EL (cell line): ENCODE measurements around the gene CCDC154.

Experiments used
- DNase-seq: peaks from one replicate; pipeline ENCODE4 v3.0.0-alpha.2; 2016

CCDC154 gene

DNA sequence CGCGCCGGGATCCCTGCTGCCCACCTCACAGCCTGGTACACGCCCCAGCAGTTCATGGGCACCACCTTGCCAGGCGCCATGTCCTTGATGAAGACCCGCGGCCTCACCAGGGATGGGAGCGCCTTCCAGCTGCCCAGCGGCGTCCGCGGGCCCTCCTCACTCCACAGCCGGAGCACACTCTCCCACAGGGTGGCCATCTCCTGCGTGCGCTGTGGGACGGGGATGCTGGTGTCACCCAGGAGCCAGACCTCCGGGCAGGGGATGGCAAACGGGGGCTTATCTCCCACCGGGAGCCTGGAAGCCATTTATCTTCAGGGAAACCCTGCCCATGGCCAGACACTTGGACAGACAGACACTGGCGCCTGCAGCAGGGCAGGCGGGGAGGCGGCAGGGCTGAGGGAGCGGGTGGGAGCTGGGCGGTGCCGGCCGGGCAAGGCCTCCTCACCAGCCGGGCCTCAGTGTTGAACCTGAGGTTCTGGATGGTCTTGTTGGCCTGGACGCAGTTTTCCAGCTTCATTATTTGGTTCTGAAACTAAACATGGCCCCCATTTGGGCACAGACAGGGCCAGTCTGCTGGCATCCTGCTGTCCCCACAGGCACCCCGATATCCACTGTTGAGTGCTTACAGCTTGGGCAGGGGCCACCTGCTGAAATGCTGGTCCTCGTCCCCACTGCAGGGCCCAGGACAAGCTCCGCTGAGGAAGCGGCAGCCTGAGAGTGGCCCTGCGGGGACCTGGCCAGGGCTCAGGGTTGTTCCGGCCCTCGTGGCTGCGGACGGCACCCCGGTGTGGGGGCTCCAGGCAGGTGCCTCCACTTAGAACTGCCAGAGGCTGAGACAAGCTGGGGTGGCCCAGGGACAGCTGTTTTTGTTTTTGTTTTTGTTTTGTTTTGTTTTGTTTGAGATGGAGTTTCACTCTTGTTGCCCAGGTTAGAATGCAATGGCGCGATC lies 9.4 kb downstream of the CCDC154 start:
- no peak for DNase-seq

GRCh38 chr16:1433756-1434155 lies 10.6 kb downstream of the CCDC154 start:
- no peak for DNase-seq

DNA sequence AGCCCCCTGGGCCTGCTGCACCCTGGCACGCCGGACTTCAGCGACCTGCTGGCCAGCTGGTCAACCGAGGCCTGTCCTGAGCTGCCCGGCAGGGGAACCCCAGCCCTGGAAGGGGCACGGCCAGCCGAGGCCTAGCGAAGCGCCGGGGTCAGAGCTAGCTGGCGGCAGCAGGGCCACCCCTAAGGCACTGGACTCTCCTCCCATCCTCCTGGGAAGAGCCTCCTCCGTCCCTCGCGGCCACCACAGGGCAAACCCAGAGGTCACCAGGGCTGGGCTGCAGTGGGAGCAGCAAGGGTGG lies 11.1 kb downstream of the CCDC154 start:
- DNase-seq, result no peak

DNA sequence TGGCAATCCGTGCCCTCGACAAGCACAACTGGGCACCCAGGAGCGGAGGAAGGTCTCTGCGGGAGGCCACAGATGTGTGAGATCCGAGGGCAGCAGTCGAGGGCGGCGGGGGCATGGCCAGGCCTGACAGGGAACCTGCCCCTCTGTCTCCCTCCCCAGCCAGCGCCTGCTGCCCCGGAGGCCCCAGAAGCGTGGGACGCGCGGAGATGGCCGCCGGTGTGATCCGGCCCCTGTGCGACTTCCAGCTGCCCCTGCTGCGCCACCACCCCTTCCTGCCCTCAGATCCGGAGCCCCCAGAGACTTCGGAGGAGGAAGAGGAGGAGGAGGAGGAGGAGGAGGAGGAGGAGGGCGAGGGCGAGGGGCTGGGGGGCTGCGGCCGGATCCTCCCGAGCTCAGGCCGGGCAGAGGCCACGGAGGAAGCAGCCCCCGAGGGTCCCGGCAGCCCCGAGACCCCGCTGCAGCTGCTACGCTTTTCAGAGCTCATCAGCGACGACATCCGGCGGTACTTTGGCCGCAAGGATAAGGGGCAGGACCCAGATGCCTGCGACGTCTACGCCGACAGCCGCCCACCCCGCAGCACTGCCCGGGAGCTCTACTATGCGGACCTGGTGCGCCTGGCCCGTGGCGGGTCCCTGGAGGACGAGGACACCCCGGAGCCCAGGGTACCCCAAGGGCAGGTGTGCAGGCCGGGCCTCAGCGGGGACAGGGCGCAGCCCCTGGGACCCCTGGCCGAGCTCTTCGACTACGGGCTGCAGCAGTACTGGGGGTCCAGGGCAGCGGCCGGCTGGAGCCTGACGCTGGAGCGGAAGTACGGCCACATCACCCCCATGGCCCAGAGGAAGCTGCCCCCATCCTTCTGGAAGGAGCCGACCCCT lies 11.7 kb downstream of the CCDC154 start:
- no peak for DNase-seq

DNA sequence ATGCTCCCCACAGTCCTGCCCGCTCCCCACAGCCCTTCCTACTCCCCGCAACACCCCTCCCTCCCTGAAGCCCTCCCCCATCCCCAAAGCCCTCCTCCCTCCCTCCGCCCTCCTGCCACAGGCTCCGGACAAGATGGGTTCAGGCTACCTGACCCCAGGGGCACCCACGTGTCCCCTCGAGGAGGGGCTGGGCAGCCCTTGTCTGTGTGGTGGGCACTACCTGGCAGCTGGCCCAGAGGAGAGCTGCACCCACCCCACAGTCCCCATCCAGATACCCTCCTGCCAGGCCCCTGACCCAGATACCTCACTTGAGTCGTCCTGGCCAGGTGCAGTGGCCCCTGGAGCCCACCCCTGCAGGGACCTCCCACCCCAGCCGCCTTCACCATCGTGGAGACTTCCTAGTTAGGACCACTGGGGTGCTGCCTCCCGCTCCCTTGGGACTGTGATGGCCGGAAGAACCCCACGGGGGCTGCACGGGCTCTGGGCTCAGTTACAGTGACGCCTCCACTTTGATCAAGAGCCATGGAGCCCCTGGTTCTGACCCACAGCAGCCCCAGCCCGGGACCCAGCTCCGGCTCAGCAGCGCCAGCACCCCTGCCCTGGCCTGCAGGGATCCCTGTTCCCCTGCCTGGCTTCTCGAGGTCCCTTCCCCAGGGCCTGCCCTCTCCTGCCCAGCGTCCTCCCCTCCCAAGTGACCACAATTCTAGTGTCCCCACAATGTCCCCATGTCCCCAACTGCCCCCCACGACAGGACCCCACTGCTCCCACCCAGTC lies 12.7 kb downstream of the CCDC154 start:
- DNase-seq, result no peak

DNA sequence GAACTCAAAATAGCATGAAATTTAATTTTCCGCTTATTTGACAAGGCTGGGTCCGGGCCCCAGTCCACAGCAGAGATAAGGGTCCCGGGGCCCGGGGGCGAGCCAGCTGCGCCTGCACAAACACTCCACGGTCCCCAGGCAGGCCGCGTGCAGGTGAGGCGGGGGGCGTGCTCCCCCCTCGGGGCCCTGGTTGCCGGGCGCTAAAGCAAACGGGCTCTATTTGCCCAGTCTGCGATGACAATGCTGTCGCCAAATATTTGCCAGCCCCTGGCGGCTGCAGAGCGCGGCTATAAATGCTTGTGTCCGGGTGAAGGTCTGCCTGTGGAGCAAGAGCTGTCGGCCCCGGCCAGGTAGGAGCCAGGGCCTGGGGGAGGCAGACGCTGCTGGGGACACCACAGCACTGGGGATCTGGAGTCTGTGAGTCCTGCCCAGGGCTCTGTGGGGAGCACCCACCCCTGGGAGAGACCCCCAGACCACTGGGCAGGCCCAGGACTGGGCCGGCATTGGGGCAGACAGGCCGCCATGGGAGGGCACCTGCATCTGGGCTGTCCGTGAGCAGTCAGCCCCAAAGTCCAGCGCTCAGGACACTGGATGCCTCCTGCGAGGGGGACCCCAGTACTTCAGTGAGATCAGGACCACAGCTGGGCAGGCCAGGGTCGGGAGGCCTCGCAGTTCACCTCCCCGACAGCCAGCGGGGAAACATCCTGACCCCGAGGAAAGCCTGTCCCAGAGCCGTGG lies 13.4 kb downstream of the CCDC154 start, which contains the start of gene PERCC1:
Gene PERCC1 (plus strand): TSS at position 320 of the 738 bp plus-strand sequence. CDS start 1,516 bp downstream, outside the sequence.
- no peak for DNase-seq

DNA sequence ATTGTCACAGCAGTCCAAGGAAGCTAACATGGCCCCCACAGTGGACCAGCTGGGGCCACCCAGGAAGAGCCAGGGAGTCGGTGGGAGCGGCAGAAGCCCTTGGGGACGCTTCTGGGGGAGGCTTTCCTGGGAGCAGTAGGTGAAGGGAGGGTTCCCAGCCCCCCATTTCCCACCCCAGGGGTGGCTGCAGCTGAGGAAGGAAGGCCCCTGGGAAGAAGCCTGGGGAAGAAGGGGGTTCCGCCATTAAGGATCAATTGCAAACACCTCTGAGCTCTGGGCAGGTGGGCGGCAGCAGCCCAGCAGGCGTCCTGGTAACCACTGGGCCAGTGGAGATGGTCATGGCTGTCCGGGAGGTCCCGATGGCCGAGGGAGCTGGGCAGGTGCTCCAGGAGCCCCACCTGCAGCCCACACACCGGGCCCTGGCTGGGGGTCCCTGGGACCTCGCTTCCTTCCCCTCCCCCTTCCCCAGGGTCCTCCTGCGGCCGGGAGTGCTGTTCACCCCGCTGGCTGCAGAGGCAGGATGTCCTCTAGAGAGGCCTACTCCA lies 14.1 kb downstream of the CCDC154 start:
- no peak for DNase-seq

- DNase-seq, result no peak
Measured at GRCh38 chr16:1429631-1430030, 14.7 kb downstream of the CCDC154 start.

GRCh38 chr16:1429012-1429411 lies 15.3 kb downstream of the CCDC154 start:
- DNase-seq, result no peak

DNA sequence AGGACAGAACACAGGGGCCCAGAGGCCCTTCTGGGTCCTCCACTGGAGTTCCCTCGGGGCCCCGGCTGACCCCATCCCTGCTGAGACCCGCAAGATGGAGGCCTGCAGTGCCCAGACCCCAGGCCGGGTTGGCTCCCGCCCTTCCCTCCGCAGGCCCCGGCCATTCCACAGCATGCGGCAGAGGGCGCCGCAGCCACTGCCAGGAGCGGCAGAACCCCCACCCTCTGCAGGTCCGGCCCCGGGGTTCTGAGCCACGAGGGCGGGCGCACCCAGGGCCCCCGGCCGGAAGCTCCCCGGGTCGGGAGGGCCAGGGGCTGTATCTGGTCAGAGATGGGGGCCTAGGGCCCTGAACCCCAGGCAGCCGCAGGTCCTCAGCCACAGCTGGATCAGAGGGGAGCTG lies 15.8 kb downstream of the CCDC154 start:
- DNase-seq, result no peak

- no peak for DNase-seq
Measured at GRCh38 chr16:1427473-1428461, 16.6 kb downstream of the CCDC154 start.

GRCh38 chr16:1426734-1427471 lies 17.5 kb downstream of the CCDC154 start:
- DNase-seq, result no peak

- DNase-seq, result no peak
Measured at GRCh38 chr16:1425616-1426370, 18.6 kb downstream of the CCDC154 start.

GRCh38 chr16:1424028-1424427 lies 20.3 kb downstream of the CCDC154 start:
- no peak for DNase-seq

- no peak for DNase-seq
Measured at GRCh38 chr16:1422076-1422475, 22.3 kb downstream of the CCDC154 start.

GRCh38 chr16:1420111-1420539 lies 24.2 kb downstream of the CCDC154 start:
- no peak for DNase-seq

DNA sequence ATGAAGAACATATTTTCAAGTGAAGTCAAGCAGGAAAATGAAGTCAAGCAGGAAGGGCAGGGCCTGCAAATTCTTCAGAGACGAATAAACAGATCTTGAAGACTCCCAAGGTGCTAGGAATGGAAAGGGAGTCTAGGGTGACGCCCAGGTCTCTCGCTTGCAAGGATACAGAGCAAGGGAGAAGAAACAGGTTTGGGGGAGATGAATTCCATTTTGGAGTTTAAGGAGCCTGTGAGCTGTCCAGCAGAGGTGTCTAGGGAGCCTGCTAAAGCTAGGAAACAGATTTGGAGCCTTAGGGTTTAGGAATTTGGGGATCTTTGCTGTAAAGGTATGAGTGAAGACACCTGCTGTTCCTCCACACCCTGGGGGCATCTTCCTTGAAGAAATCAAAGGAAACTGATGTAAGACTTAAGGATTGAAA lies 27.8 kb downstream of the CCDC154 start:
- no peak for DNase-seq

- DNase-seq, result peak; percentile 56
Measured at GRCh38 chr16:1414532-1415260, 29.7 kb downstream of the CCDC154 start, which contains the start of gene UNKL. UNKL (minus strand) TSS chr16:1414704; CDS start chr16:1414691, 13 bp downstream.
